GM12864 (cell line): ENCODE data around the gene CST6.

Source experiments
- DNase-seq: peaks from one replicate; pipeline ENCODE4 v3.0.0-alpha.2; 2011; ENCODE audit warnings: low read depth
- H3K4me3 ChIP-seq: 2 replicates; pipeline ENCODE4 v1.5.1; 2011; ENCODE audit warnings: mild to moderate bottlenecking, low read depth, low read length, control low read depth
- CTCF ChIP-seq: IDR thresholded peaks from 2 replicates; pipeline ENCODE4 v1.5.1; 2011; ENCODE audit warnings: low read depth, mild to moderate bottlenecking, moderate library complexity, low read length, control low read depth, inconsistent platforms; ENCODE audit errors: missing control alignments

Gene CST6

DNA sequence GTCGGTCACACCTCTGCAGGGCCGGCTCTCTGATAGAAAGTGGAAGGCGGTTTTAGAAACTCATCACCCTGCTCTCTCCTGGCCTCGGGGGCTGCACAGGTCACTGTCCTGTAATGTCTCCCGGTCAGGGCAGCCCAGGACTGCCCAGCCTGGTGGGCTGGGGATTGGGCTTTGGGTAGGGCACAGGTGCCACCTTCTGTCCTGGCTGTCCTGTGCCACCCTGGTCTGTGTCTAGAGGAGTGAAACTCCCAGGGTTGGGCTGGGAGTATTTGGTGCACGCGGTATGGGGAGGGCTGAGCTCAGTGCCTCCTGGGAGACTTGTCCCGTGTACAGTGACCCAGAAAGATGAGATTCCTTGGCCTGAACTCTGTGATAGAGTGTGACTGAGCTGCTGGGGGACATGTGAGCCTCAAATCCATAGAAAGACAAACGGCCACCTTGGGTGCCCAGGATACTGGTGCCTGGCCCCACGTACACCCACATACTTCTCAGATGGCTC, 32.5 kb upstream of the CST6 start:
- no peak for TF ChIP-seq CTCF
- no peak for DNase-seq

GRCh38 chr11:65981101-65981740, 30.6 kb upstream of the CST6 start:
- no peak for DNase-seq
- no peak for TF ChIP-seq CTCF
- H3K4me3 ChIP-seq: no peak overlapping the region

More for the DNA sequence above, 32.5 kb upstream of the CST6 start:
- H3K4me3 ChIP-seq: no peak overlapping the region

DNA sequence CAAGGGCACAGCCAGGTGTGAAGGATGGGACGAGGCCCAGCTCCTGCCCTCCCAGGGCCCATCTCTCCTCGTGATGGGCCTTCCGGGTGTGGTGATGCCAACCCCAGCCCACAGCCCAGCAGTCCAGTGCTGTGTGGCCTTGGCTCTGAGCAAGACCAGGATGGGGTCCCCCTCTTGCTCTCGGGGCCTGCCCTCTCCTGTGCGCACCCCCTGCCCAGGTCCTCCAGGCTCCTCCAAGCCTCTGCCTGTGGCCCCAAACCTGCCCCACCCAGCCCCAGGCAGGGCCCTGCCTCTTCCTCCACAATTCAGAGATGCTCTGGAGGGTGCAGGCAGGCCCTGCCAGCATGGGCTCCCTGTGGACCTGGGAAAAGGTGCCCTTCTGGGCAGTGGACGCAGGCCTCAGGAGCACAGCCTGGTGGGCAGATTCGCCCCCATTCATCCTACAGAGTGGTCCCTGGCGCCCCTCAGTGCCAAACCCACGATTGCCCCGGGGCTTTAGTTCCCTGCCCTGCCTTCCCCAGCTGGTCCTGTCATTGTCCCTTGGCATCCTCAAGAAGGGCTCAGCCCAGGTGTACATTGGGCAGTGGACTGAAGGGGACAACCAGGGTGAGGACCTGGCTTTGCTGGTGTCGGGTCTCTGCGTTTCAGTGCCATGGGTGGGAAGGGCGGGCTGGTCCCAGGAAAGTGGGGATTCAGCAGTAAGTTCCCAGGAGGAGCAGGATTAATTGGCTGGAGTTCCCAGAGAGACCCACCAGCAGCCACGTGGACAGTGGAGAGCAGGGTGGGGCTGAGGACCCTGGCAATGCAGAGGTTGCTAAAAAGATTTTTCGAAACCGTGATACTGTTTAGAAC, 29.6 kb upstream of the CST6 start:
- DNase-seq: no peak
- H3K4me3 ChIP-seq: no peak overlapping the region
- no peak for TF ChIP-seq CTCF

- H3K4me3 ChIP-seq: no peak overlapping the region
- no peak for DNase-seq
- TF ChIP-seq CTCF: no peak
Observed at GRCh38 chr11:65982824-65983588, 28.8 kb upstream of the CST6 start.

- DNase-seq: no peak
Observed at GRCh38 chr11:65983589-65983987, 28.2 kb upstream of the CST6 start.

DNA sequence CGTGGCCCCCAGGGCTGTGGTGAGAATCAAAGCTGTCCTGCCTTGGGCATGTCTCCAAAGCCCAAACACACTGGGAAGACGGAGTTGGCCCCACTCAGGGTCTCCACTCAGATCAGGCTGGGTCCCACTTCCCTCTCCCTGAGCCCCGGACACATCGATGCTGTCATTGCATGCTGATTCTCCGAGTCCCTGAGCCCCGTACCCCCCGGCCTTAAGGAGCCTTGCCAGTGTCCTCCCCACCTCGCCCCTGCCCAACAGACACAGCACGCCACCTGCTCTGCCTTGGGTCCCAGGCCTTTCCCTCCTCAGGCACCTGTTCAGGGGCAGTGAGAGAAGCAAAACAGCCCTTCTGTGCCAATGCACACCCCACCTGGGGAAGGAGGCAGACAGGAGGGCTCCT, 24.5 kb upstream of the CST6 start:
- DNase-seq: no peak
- TF ChIP-seq CTCF: no peak
- no peak overlapping the region for H3K4me3 ChIP-seq

More at GRCh38 chr11:65983589-65983987, 28.2 kb upstream of the CST6 start:
- no peak for TF ChIP-seq CTCF
- H3K4me3 ChIP-seq: no peak overlapping the region
